ENCODE data around the gene TRIM71.

- TF ChIP-seq, protein P1, sequence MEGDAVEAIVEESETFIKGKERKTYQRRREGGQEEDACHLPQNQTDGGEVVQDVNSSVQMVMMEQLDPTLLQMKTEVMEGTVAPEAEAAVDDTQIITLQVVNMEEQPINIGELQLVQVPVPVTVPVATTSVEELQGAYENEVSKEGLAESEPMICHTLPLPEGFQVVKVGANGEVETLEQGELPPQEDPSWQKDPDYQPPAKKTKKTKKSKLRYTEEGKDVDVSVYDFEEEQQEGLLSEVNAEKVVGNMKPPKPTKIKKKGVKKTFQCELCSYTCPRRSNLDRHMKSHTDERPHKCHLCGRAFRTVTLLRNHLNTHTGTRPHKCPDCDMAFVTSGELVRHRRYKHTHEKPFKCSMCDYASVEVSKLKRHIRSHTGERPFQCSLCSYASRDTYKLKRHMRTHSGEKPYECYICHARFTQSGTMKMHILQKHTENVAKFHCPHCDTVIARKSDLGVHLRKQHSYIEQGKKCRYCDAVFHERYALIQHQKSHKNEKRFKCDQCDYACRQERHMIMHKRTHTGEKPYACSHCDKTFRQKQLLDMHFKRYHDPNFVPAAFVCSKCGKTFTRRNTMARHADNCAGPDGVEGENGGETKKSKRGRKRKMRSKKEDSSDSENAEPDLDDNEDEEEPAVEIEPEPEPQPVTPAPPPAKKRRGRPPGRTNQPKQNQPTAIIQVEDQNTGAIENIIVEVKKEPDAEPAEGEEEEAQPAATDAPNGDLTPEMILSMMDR (IDR thresholded peaks at IDR 0.05) = no peak
- no peak for TF ChIP-seq POLR2A (IDR thresholded peaks at IDR 0.05)
These were observed 127.3 kb downstream of the TRIM71 start for GRCh38 chr3:32945136-32945535.

Data from breast epithelium (tissue), 3 donors.